GM10847 (cell line): ENCODE results near the gene PC.

Experiments
- POLR2A ChIP-seq: IDR thresholded peaks from 2 replicates; pipeline ENCODE4 v1.6.1; 2011; ENCODE audit not compliant: insufficient read length; ENCODE audit errors: extremely low read depth

PC gene

GRCh38 chr11:66958232-66958955 is at the start of gene PC:
Gene PC, minus strand, starts transcription at chr11:66958383. Its CDS starts 86,224 bp downstream, at chr11:66872159.
- peak; percentile 16 for TF ChIP-seq POLR2A

- TF ChIP-seq POLR2A: no peak
Observed at GRCh38 chr11:67007126-67007525, 48.9 kb upstream of the PC start.

- no peak for TF ChIP-seq POLR2A
Observed at GRCh38 chr11:67006029-67006884, 48.1 kb upstream of the PC start.

GRCh38 chr11:67002921-67003411 is 44.8 kb upstream of the PC start:
- no peak for TF ChIP-seq POLR2A

- TF ChIP-seq POLR2A: no peak
Observed at GRCh38 chr11:67002297-67002913, 44.2 kb upstream of the PC start.

- TF ChIP-seq POLR2A: no peak
Observed at GRCh38 chr11:67001332-67001731, 43.1 kb upstream of the PC start.

GRCh38 chr11:66999555-66999954 is 41.4 kb upstream of the PC start:
- TF ChIP-seq POLR2A: no peak

- no peak for TF ChIP-seq POLR2A
Observed at GRCh38 chr11:66996609-66997273, 38.6 kb upstream of the PC start.

- no peak for TF ChIP-seq POLR2A
Observed at GRCh38 chr11:66992041-66992440, 33.9 kb upstream of the PC start.

GRCh38 chr11:66987924-66988637 is 29.9 kb upstream of the PC start:
- no peak for TF ChIP-seq POLR2A

GRCh38 chr11:66987158-66987620 is 29.0 kb upstream of the PC start:
- TF ChIP-seq POLR2A: no peak

GRCh38 chr11:66986178-66986545 is 28.0 kb upstream of the PC start:
- TF ChIP-seq POLR2A: no peak

- no peak for TF ChIP-seq POLR2A
Observed at GRCh38 chr11:66985508-66986177, 27.5 kb upstream of the PC start.
